Muscle of leg (tissue), 11 donors: ENCODE measurements around the gene TMEM163. TPM values are rescaled to one million over a fixed set of nuclear protein-coding genes. Genes with fewer than 3 reads are reported as not detected.
A peak's percentile ranks its signal among the peaks of the same experiment; 100 is the strongest.
"Not testable (repeated sequence)": the region's sequence is repeated elsewhere in the genome, so short reads cannot be mapped to it uniquely, and the experiment has no call there.

Experiments
- DNase-seq: peaks from one replicate; pipeline ENCODE4 v3.0.0; 2013
- H3K27ac ChIP-seq: one replicate; pipeline ENCODE4 v1.5.1; 2013; ENCODE audit warnings: mild to moderate bottlenecking, low read length, control low read depth
- H3K27me3 ChIP-seq: one replicate; pipeline ENCODE4 v1.6.1; 2013; ENCODE audit warnings: low read length; ENCODE audit not compliant: control insufficient read depth, insufficient read depth
- H3K36me3 ChIP-seq: one replicate; pipeline ENCODE4 v1.6.1; 2013; ENCODE audit warnings: low read length; ENCODE audit not compliant: control insufficient read depth, insufficient read depth
- H3K4me1 ChIP-seq: one replicate; pipeline ENCODE4 v1.6.1; 2013; ENCODE audit warnings: low read length; ENCODE audit not compliant: control insufficient read depth, insufficient read depth
- H3K4me3 ChIP-seq: one replicate; pipeline ENCODE4 v1.5.1; 2013; ENCODE audit warnings: low read length, control low read depth
- H3K9me3 ChIP-seq: replicated peaks from 2 replicates; pipeline ENCODE4 v1.6.1; 2013; ENCODE audit warnings: low read depth, low read length; ENCODE audit not compliant: control insufficient read depth
- WGBS: methylation state at CpG from one replicate; pipeline ENCODE4 v1.1.5; 2013; ENCODE audit warnings: missing lambda C conversion rate; ENCODE audit not compliant: insufficient coverage; 5-methylcytosine and 5-hydroxymethylcytosine counted together
- polyA plus RNA-seq, 8 donors: library from polyadenylated mRNA; unstranded; fragments of 120-200 nt; gene quantifications; one replicate each; pipeline versions ENCODE4 v1.2.1 to v1.2.3, GENCODE V29; 2013; ENCODE audit warnings: inconsistent platforms in 1 of 8, low replicate concordance in 1 of 8; ENCODE audit not compliant: insufficient read length in 8 of 8, insufficient read depth in 1 of 8
- total RNA-seq: library from RNA; stranded (reverse); fragments of 120-200 nt; gene quantifications from one replicate; pipeline ENCODE4 v1.2.4, GENCODE V29; 2013

TMEM163 gene
- total and polyA plus RNA-seq, 9 donors, result 0.66 to 3.5 (median 1.8) TPM

GRCh38 chr2:134573724-134574123, 145.1 kb downstream of the TMEM163 start:
- Histone ChIP-seq H3K9me3 (no peaks in the 10 kb centered on the region), H3K36me3 (no peaks in the 10 kb centered on the region), H3K27ac (no peak overlapping the region), H3K4me3 (no peak overlapping the region), H3K27me3 (no peaks in the 10 kb centered on the region), H3K4me1 (no peaks in the 10 kb centered on the region)
- peak; percentile 27 for DNase-seq
- no CpG with 5 or more reads among the region's 1 CpG for WGBS

DNA sequence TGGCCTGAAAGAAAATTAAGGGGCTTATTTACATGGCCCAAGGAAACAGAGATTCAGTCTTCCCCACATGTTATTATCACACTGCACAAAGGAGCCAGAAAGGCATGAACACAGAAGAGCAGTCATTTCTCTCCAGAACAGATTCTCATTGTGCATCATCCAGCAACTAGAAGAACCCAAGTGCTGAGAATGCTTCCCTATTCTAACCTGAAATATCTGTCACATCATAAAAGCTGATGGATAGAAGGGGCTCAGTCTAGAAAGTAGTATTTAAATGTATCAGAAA, 145.8 kb downstream of the TMEM163 start:
- DNase-seq, result no peak
- Histone ChIP-seq H3K27me3 (no peaks in the 10 kb centered on the region), H3K9me3 (no peaks in the 10 kb centered on the region), H3K36me3 (no peaks in the 10 kb centered on the region), H3K4me3 (no peak overlapping the region), H3K27ac (no peak overlapping the region), H3K4me1 (no peaks in the 10 kb centered on the region)

DNA sequence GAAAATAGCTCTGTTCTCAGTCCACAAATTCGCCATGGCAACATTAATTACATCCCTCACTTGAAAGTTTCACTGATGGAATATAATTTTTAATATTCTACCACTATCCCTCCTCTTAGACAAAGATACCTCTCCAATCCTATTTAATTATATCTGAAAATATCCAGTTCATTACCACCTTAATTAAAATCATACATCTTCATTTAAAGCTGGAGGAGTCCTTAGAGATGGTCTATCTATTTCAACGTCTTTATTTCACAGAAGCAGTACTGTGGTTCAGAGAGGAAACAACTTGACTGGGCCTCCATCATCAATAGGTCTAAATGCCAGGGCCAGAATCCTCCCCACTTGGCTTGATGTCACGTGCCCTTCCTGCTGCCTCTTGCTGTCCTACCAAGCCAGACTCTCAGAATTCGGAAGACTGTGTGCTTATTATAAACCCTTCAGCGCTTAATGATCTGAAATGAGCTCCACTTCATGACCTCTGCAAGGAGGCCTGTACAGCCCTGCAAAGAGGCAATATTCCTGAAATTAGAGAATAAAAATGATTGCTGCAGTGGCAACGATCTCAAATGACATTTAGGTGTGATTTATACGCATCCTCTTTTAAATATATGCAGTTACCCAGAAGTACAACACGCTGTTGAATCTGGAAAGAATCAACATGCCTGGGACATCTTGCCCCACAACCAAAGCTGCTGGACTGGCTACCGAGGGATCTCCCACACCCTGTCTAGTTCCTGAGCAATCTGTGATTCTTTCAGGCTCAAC, 146.3 kb downstream of the TMEM163 start:
- H3K9me3 ChIP-seq, result no peaks in the 10 kb centered on the region
- no peak overlapping the region for H3K4me3 ChIP-seq
- H3K27me3 ChIP-seq, result no peaks in the 10 kb centered on the region
- no peaks in the 10 kb centered on the region for H3K4me1 ChIP-seq
- WGBS, result 49% methylated on average over 2 of the region's 9 CpGs
- no peaks in the 10 kb centered on the region for H3K36me3 ChIP-seq
- DNase-seq, result no peak
- no peak overlapping the region for H3K27ac ChIP-seq

- no peak overlapping the region for H3K4me3 ChIP-seq
- H3K4me1 ChIP-seq, result no peaks in the 10 kb centered on the region
- 75% methylated on average over 2 of the region's 3 CpGs for WGBS
- H3K27me3 ChIP-seq, result no peaks in the 10 kb centered on the region
- no peak overlapping the region for H3K27ac ChIP-seq
- no peak for DNase-seq
- no peaks in the 10 kb centered on the region for H3K36me3 ChIP-seq
- H3K9me3 ChIP-seq, result no peaks in the 10 kb centered on the region
These were observed 148.1 kb downstream of the TMEM163 start for GRCh38 chr2:134570676-134571075.

- WGBS, result 100% methylated on average over 2 of the region's 2 CpGs
- Histone ChIP-seq H3K4me3 (no peak overlapping the region), H3K4me1 (no peaks in the 10 kb centered on the region), H3K27ac (no peak overlapping the region), H3K27me3 (no peaks in the 10 kb centered on the region), H3K9me3 (no peaks in the 10 kb centered on the region), H3K36me3 (no peaks in the 10 kb centered on the region)
- DNase-seq, result no peak
These were observed 150.4 kb downstream of the TMEM163 start for GRCh38 chr2:134568413-134568812.

DNA sequence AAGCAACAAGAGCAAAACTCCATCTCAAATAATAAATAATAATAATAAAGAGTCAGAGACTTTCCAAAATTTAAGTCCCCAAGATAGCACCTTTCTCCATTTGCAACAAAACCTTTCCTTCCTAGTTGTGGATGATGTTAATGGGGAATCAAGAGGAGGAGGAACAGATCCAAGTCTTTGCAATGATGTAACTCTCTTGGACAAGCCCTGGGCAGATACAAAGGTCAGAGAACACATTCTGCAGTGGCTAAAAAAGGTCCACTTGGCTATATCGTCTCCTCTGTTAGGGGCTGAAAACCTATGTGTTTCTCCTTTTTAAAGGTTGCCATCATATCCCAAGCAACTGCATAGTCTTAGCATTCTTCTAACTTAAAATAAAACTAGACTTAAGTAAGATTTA, 151.1 kb downstream of the TMEM163 start:
- no peaks in the 10 kb centered on the region for H3K9me3 ChIP-seq
- H3K36me3 ChIP-seq, result no peaks in the 10 kb centered on the region
- H3K4me1 ChIP-seq, result no peaks in the 10 kb centered on the region
- no CpG with 5 or more reads among the region's 1 CpG for WGBS
- no peak overlapping the region for H3K27ac ChIP-seq
- H3K4me3 ChIP-seq, result no peak overlapping the region
- peaks cover 2% of the 10 kb centered on the region for H3K27me3 ChIP-seq
- no peak for DNase-seq

DNA sequence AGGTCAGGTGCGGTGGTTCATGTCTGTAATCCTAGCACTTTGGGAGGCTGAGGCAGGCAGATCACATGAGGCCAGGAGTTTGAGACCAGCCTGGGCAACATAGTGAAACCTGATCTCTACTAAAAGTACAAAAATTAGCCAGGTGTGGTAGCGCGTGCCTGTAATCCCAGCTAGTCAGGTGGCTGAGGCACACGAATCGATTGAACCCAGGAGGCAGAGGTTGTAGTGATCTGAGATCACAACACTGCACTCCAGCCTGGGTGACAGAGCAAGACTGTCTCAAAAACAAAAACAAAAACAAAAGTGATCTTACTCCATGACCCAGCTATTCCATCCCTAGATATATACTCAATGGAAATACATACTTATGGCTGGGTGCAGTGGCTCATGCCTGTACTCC, 153.8 kb downstream of the TMEM163 start:
- H3K4me3 ChIP-seq, H3K9me3 ChIP-seq, DNase-seq, H3K27me3 ChIP-seq, H3K27ac ChIP-seq, H3K36me3 ChIP-seq, H3K4me1 ChIP-seq: not testable (repeated sequence)
- WGBS, result 38% methylated on average over 3 of the region's 5 CpGs

DNA sequence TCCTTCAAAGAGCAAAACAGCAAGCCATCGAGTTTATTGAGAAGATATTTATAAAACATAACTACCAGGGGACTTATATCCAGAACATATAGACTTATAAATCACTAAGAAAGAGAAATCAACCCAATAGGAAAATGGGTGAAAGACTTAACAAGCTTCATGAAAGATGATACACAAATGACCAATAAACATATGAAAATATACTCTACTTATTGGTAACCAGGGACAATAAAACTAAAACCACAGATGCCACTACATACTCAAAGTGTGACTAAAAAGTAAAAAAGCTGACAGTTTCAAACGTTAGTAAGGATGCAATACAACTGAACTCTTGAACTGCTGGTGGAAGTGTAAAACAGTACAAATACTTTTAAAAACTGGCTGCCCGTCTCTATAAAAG, 154.3 kb downstream of the TMEM163 start:
- Histone ChIP-seq H3K27me3 (peaks cover 2% of the 10 kb centered on the region), H3K27ac (no peak overlapping the region), H3K36me3 (no peaks in the 10 kb centered on the region), H3K4me1 (no peaks in the 10 kb centered on the region), H3K4me3 (no peak overlapping the region), H3K9me3 (no peaks in the 10 kb centered on the region)
- 18% methylated on average over 2 of the region's 3 CpGs for WGBS
- DNase-seq, result no peak

DNA sequence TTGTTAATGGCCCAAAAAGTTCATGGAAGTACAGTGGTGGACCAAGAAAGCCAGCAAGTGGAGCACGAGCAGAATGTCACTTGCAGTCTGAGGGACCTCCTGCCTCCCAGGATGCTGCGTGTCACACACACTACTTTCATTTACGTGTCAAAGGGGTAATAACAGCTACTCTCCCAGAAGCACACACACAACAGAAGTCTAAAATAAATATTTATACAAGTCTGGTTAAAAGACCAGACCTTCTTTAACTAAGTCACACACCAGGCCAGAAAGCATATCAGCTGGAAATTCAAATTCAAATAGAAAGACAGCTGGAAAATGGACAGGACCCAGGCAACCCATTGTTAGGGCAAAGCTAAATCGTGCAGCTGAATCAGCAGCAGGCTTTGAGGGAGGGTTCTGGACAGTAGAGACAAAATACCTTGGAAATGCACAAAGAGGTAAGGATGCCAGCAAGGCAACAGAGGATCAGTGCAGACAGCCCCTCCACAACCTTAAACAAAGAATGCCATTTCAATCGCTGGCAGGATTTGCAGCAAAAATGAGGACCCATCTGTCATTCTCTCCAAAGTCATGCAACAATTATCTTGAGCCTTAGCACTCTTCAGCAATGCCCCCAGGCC, 160.5 kb downstream of the TMEM163 start:
- no peaks in the 10 kb centered on the region for H3K36me3 ChIP-seq
- no peaks in the 10 kb centered on the region for H3K9me3 ChIP-seq
- WGBS, result 64% methylated on average over 3 of the region's 5 CpGs
- H3K4me3 ChIP-seq, result no peak overlapping the region
- no peak overlapping the region for H3K27ac ChIP-seq
- H3K27me3 ChIP-seq, result peaks cover 2% of the 10 kb centered on the region
- no peak for DNase-seq
- no peaks in the 10 kb centered on the region for H3K4me1 ChIP-seq

DNA sequence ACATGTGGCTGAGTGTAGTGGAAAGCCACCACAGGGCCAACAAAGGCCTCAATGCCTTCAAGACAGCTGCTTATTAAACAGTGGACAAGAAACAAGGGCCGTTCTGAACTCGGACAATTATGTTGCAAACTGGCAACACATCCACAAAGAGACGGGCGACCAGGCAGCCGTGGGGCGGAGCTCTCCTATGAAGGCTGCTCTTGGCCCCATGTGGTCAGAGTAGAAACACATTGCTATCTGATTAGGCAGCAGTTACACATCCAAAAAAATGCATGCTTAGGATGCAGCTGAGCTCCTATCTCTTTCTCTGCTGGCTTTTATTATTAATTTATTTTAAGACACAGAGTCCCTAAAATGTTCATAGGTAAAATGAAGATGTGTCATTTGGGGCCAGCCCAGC, 163.4 kb downstream of the TMEM163 start:
- H3K27ac ChIP-seq, result no peak overlapping the region
- H3K9me3 ChIP-seq, result no peaks in the 10 kb centered on the region
- no peaks in the 10 kb centered on the region for H3K36me3 ChIP-seq
- no peak overlapping the region for H3K4me3 ChIP-seq
- WGBS, result 78% methylated on average over 6 of the region's 6 CpGs
- no peak for DNase-seq
- no peaks in the 10 kb centered on the region for H3K4me1 ChIP-seq
- H3K27me3 ChIP-seq, result peaks cover 2% of the 10 kb centered on the region

DNA sequence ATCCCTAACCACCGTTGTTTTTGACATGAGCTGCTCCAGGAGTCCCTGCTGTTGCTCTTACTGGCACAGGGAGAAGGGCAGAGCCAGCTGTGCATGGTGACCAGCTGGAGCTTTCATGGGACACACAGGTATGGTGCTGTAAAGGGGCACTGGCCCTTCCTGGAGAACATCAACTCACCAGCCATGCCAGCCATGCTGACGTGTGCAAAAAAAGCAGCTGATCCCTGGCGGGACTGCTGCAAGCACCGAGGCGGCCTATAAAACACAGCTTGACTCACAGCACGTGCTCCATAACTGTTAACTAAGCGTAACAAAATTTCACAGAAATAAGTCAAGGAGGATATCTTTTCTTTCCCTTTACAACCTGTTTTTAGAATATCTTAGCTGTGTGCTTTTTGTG, 165.1 kb downstream of the TMEM163 start:
- WGBS, result 79% methylated on average over 4 of the region's 7 CpGs

More for the DNA sequence above, 165.1 kb downstream of the TMEM163 start:
- H3K4me1 ChIP-seq, result no peaks in the 10 kb centered on the region
- no peaks in the 10 kb centered on the region for H3K36me3 ChIP-seq
- no peak for DNase-seq
- no peak overlapping the region for H3K4me3 ChIP-seq
- no peaks in the 10 kb centered on the region for H3K9me3 ChIP-seq
- H3K27me3 ChIP-seq, result peaks cover 2% of the 10 kb centered on the region
- H3K27ac ChIP-seq, result no peak overlapping the region
